ENCODE results near the gene PCDHA1.
A peak's percentile ranks its signal among the peaks of the same experiment; 100 is the strongest.

The PCDHA1 gene

DNA sequence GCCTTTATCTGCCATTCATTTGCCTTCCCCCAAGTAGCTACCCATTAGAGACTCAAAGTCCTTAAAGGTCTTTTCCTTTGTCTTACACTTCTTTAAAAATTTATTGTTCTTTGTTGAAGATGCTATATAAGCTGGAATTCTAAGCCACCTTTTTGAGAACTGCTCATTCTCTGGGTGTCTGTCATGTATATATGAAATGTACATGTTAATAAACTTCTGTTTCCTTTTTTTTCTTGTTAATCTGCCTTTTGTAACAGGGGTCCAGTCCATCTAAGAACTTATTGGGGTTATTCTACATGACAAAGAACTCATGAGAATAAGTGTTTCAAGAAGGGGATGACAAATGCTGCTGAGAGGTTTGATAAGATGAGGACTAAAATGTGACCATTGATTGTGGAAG is 221.9 kb downstream of the PCDHA1 start:
- Mint-ChIP-seq H3K4me3 (no peak overlapping the region), H3K36me3 (ENCODE audit: low read depth) (peaks cover 12% of the 10 kb centered on the region)
- TF ChIP-seq, protein P1, sequence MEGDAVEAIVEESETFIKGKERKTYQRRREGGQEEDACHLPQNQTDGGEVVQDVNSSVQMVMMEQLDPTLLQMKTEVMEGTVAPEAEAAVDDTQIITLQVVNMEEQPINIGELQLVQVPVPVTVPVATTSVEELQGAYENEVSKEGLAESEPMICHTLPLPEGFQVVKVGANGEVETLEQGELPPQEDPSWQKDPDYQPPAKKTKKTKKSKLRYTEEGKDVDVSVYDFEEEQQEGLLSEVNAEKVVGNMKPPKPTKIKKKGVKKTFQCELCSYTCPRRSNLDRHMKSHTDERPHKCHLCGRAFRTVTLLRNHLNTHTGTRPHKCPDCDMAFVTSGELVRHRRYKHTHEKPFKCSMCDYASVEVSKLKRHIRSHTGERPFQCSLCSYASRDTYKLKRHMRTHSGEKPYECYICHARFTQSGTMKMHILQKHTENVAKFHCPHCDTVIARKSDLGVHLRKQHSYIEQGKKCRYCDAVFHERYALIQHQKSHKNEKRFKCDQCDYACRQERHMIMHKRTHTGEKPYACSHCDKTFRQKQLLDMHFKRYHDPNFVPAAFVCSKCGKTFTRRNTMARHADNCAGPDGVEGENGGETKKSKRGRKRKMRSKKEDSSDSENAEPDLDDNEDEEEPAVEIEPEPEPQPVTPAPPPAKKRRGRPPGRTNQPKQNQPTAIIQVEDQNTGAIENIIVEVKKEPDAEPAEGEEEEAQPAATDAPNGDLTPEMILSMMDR (IDR thresholded peaks at IDR 0.05) = no peak

DNA sequence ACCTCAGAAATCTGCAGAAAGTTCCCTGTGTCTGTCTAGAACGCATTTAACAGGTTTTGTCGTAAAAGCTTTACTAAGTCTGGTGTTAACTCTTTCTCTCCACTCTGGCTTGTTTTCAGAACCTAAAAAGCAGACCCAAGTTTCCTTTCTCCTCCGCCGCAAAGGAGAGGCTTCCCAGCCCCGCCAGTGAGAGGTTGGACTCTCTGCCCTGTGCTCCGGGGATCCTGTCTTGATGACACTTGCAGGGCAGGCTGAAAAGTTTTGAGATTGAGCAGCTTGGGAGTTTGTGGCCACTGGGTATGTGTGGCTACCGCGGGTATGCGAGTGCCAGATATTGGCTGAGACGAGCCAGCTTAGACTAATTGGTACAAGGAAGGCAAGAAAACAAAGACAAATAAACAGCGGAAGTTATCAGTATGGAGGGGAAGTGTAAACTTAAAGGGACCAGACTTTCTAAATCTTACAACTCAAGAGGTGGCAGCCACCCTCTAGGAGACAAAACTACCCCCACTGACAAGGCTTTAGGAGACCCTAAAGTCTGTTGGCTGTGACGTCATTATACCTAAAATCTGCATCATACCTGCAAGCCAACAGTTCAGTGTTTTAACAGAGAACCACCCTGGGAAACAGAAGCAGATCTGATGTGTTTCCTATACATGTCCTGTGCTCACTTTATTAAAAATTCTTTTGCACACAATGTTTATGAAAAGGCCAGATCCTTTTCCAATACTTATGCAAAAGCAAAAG is 224.3 kb downstream of the PCDHA1 start:
- no peaks in the 10 kb centered on the region for H3K4me1 Mint-ChIP-seq
- TF ChIP-seq, protein P1 (IDR thresholded peaks at IDR 0.05) = no peak
- H3K27me3 Mint-ChIP-seq (ENCODE audit: low read depth, poor library complexity) = no peaks in the 10 kb centered on the region
- peaks cover 12% of the 10 kb centered on the region for H3K36me3 Mint-ChIP-seq (ENCODE audit: low read depth)
- H3K9me3 Mint-ChIP-seq = no peaks in the 10 kb centered on the region
- no peak for DNase-seq
- no peak overlapping the region for H3K4me3 Mint-ChIP-seq
- peak overlapping the region; percentile 72 for H3K27ac Mint-ChIP-seq

More for the DNA sequence above, 221.9 kb downstream of the PCDHA1 start:
- Mint-ChIP-seq H3K27ac (no peak overlapping the region), H3K9me3 (no peaks in the 10 kb centered on the region), H3K27me3 (ENCODE audit: low read depth, poor library complexity) (peaks cover 6% of the 10 kb centered on the region), H3K4me1 (peaks cover 11% of the 10 kb centered on the region)
- DNase-seq = no peak

DNA sequence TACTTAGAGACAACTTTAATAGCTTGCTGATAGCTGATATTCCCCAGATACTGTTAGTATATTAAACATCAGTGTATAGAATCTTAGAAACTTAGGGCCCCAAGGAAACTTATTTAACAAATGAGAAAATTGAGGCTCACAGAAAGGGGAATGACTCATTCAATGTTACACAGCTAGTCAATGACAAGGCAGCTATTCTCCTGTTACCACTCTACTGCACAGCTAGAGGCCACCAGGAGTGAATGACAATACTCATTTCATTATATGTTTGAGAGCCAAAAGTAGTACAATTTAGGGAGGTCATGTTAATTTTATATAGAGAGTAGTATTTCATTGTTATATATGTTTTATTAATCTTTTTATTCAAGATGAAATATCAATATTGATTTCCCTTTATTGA is 232.0 kb downstream of the PCDHA1 start:
- TF ChIP-seq, protein P1 (IDR thresholded peaks at IDR 0.05) = no peak
- Mint-ChIP-seq H3K4me1 (no peaks in the 10 kb centered on the region), H3K9me3 (no peaks in the 10 kb centered on the region), H3K27me3 (ENCODE audit: low read depth, poor library complexity) (peaks cover 7% of the 10 kb centered on the region), H3K36me3 (ENCODE audit: low read depth) (no peaks in the 10 kb centered on the region), H3K27ac (no peak overlapping the region), H3K4me3 (no peak overlapping the region)
- no peak for DNase-seq

DNA sequence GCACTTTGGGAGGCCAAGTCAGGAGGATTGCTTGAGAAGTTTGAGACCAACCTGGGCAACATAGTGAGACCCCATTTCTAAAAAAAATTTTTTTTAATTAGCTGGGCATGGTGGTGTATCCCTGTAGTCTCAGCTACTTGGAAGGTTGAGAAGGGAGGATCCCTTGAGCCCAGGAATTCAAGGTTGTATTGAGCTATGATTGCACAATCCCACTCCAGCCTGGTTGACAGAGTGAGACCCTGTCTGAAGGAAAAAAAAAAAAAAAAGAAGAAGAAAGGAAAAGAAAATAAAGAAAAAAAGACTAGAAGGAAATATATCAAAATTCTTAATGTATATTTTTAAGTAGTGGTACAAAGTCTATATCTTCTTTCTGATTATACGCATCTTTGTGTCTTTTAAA is 236.4 kb downstream of the PCDHA1 start:
- no peaks in the 10 kb centered on the region for H3K36me3 Mint-ChIP-seq (ENCODE audit: low read depth)
- no peaks in the 10 kb centered on the region for H3K9me3 Mint-ChIP-seq
- DNase-seq = no peak
- no peak overlapping the region for H3K4me3 Mint-ChIP-seq
- no peak overlapping the region for H3K27ac Mint-ChIP-seq
- H3K4me1 Mint-ChIP-seq = no peaks in the 10 kb centered on the region
- H3K27me3 Mint-ChIP-seq (ENCODE audit: low read depth, poor library complexity) = peaks cover 2% of the 10 kb centered on the region
- TF ChIP-seq, protein P1 (IDR thresholded peaks at IDR 0.05) = no peak

DNA sequence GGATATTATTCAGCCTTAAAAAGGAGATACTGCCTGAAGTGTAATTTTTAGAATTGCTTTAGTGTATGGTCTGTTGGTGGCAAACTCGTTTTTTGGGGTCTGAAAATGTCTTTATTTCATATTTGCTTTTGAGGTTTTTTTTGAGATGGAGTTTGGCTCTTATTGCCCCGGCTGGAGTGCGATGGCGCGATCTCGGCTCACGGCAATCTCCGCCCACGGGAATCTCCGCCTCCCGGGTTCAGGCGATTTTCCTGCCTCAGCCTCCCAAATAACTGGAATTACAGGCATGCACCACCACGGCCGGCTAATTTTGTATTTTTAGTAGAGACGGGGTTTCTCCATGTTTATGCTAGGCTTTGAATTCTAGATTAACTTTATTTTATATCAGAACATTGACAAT is 245.1 kb downstream of the PCDHA1 start:
- Mint-ChIP-seq H3K27me3 (ENCODE audit: low read depth, poor library complexity) (no peaks in the 10 kb centered on the region), H3K36me3 (ENCODE audit: low read depth) (no peaks in the 10 kb centered on the region), H3K27ac (no peak overlapping the region), H3K4me1 (no peaks in the 10 kb centered on the region), H3K9me3 (no peaks in the 10 kb centered on the region), H3K4me3 (no peak overlapping the region)
- no peak for DNase-seq
- TF ChIP-seq, protein P1 (IDR thresholded peaks at IDR 0.05) = no peak

DNA sequence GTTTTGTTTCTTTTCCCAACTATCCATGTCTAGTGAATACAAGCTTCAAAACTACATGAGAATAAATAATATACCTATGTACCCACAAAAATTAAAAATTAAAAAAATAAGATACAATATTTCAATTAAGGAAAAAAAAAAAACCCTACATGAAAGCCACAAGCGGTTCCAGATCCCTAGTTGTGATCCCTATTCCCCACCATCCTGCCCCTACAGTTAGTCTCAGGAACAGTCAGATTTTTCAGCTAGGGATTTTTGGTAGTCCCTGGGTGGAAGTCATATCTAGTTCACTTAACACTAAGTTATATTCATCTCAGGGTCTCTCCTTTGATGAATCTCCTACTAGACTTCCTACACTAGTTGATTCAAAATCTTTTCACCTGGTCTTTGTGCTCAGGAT is 246.7 kb downstream of the PCDHA1 start:
- H3K4me3 Mint-ChIP-seq = no peak overlapping the region
- TF ChIP-seq, protein P1 (IDR thresholded peaks at IDR 0.05) = no peak
- DNase-seq = no peak
- H3K27ac Mint-ChIP-seq = no peak overlapping the region
- no peaks in the 10 kb centered on the region for H3K4me1 Mint-ChIP-seq
- no peaks in the 10 kb centered on the region for H3K27me3 Mint-ChIP-seq (ENCODE audit: low read depth, poor library complexity)
- H3K36me3 Mint-ChIP-seq (ENCODE audit: low read depth) = no peaks in the 10 kb centered on the region
- H3K9me3 Mint-ChIP-seq = no peaks in the 10 kb centered on the region
